NB4 (cell line): ENCODE results near the gene EGFLAM.

ENCODE experiments used
- DNase-seq: peaks from one replicate; pipeline ENCODE4 v3.0.0; 2010; ENCODE audit warnings: low read depth
- H3K4me3 ChIP-seq: one replicate; pipeline ENCODE4 v1.5.1; 2011; ENCODE audit warnings: mild to moderate bottlenecking, low read depth, low read length, moderate library complexity
- MYC ChIP-seq: IDR thresholded peaks from 2 replicates; pipeline ENCODE4 v1.6.1; 2011; ENCODE audit warnings: low read depth, low read length
- POLR2A ChIP-seq: IDR thresholded peaks from 2 replicates; pipeline ENCODE4 v1.6.1; 2011; ENCODE audit warnings: mild to moderate bottlenecking; ENCODE audit not compliant: insufficient read length; ENCODE audit errors: extremely low read depth
- TF ChIP-seq, protein P1 (sequence below): IDR thresholded peaks from 2 replicates; pipeline ENCODE4 v1.6.1; 2011; ENCODE audit warnings: low read depth, low read length
- TF ChIP-seq, protein P2 (sequence below): IDR thresholded peaks from one replicate; pipeline ENCODE4 v1.5.1; 2012; ENCODE audit warnings: low read depth, low read length

EGFLAM gene

DNA sequence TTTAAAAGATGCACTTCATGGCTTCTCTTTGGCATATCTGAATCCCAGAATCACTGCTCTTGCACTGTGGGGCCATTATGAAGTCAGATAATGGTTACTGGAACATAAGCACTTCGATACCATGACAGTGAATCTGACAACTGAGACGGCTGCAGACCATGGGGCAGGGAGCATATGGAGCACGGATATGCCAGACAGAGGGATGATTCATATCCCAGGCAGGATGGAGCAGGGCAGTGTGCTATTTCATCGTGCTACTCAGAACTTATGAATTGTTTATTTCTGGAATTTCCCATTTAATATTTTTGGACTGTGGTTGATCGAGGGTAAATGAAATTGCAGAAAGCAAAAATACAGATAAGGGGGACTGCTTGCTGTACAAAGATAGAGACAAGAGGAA, 145.0 kb downstream of the EGFLAM start:
- TF ChIP-seq MYC = no peak
- TF ChIP-seq, protein P1, sequence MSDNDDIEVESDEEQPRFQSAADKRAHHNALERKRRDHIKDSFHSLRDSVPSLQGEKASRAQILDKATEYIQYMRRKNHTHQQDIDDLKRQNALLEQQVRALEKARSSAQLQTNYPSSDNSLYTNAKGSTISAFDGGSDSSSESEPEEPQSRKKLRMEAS = no peak
- no peak for TF ChIP-seq POLR2A
- TF ChIP-seq, protein P2, sequence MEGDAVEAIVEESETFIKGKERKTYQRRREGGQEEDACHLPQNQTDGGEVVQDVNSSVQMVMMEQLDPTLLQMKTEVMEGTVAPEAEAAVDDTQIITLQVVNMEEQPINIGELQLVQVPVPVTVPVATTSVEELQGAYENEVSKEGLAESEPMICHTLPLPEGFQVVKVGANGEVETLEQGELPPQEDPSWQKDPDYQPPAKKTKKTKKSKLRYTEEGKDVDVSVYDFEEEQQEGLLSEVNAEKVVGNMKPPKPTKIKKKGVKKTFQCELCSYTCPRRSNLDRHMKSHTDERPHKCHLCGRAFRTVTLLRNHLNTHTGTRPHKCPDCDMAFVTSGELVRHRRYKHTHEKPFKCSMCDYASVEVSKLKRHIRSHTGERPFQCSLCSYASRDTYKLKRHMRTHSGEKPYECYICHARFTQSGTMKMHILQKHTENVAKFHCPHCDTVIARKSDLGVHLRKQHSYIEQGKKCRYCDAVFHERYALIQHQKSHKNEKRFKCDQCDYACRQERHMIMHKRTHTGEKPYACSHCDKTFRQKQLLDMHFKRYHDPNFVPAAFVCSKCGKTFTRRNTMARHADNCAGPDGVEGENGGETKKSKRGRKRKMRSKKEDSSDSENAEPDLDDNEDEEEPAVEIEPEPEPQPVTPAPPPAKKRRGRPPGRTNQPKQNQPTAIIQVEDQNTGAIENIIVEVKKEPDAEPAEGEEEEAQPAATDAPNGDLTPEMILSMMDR = no peak
- H3K4me3 ChIP-seq = no peak overlapping the region
- no peak for DNase-seq

DNA sequence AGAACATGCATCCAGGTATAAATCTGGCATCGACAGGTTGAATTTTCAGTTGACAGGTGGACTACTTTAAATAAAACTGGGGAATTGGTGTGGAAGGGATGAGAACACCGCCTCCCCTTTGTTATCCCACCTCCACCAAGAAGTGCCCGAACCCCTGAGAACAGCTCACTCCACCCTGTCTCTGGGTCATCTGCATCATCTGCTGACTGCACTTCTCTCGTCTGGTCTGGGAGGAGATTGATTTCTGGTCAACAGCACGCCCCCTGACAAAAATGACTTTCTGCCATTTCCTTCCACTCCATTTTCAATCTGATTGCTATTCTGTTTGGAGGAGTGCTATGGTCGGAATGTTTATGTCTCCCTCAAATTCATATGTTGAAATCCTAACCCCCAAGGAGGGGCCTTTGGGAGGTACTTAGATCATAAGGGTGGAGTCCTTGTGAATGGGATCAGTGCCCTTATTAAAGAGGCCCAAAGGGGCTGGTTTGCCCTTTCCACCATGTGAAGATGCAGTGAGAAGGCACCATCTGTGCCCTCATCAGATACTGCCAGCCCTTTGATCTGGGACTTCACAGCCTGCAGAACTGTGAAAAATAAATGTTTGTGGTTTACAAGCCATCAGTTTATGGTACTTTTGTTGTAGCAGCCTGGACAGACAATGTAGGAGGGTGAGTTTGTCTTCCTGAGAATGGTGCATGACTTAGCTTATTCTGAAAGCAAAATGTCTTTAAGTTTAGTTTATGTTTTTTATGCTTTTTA, 145.7 kb downstream of the EGFLAM start:
- H3K4me3 ChIP-seq = no peak overlapping the region
- TF ChIP-seq MYC = no peak
- TF ChIP-seq, protein P1 = no peak
- DNase-seq = no peak

DNA sequence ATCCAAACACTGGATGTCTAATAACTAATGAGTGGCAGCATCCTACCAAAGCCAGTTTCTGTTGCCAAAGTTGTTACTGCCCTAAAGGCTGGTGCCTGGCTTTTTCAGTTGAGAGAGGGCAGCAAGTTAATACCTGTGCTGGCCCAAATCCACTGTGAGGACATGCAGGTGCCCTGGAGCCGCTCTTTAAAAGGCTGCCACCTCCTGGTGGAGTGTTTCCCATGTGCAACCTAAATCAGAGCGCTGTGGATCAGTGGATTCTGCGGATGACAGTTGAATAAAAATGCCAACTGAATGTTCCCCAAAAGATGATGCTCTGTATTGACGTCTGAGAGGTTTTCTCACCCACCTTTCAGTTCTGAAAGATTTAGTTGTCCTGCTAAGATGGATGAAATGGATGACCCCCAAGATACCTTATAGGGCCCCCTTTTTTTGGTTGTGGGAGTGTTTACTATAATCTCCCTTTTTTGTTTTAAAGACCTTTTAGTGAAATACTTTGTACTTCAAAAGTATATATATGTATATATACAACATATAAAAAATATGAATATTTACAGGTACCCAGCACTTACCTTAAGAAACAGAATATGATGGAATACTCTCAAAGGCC, 146.4 kb downstream of the EGFLAM start:
- no peak for TF ChIP-seq MYC
- TF ChIP-seq, protein P2 = peak; percentile 22
- no peak overlapping the region for H3K4me3 ChIP-seq
- no peak for DNase-seq

DNA sequence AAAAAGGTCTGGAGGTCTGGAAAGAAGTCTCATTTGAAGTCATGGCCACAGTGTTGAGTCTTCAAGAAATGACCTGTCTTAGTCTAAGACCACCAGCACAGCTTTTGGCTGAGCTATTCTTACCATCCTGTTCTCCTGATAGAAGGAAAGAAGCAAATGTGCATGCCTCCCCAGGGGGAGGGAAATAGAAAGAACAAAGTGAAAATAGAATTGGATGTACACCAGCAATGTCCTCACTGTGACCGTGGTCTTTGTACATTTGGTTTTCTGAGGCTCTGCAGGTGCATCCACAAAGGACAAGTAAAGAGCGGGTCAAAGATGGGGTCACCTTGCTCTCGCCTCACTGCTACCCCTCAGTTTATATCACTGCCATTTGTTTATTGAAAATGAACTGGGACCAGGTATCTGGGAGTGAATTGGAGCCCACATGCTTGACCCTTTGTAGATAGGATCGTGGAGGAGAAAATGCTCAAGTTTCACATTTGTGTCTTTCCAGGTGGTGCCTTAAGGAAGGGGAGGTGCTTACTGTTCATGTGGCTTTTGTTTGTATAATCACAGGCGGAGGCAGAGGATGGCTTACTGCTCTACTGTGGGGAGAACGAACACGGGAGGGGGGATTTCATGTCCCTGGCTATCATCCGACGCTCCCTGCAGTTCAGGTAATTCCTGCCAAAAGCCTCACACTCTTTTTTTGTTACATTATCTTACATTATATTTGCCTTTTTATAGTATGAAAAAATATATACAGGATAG, 150.3 kb downstream of the EGFLAM start:
- no peak for DNase-seq
- H3K4me3 ChIP-seq = no peak overlapping the region
- TF ChIP-seq MYC (no peak), POLR2A (no peak)
- TF ChIP-seq, protein P1 = no peak
- TF ChIP-seq, protein P2 = no peak

DNA sequence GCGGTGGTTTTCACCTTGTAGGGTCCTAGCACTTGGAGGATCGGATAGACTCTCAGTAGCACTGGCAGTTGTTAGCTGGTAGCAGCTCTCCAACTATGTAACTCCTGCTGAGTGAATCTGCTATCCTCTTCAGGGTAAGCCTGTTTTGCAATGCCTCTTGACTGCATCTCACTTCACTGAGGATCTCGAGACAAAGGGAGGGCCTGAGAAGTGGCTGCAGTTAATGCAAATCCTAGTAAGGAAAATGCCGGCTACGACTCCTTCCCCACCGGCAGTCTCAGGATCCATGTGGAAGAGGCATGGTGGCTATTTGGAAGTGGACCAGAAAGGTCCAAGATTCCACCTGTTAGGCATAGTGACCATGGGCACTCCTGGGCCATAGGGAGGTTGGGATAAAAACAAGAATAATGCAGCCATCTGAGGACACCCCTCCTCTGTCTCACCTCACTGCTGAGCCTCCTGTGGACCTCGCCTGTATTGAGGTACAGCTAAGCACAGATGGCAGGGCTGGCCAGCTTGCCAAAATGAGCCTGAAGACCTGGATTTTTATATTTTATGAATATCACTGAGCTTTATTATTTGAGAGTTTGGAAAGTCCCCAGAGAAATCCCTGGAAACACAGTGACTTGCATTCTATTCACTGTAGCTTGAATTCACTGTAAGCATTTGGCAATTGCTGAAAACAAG, 152.1 kb downstream of the EGFLAM start:
- no peak for DNase-seq
- no peak overlapping the region for H3K4me3 ChIP-seq
- TF ChIP-seq, protein P1 = no peak
- TF ChIP-seq POLR2A (no peak), MYC (no peak)
- TF ChIP-seq, protein P2 = no peak

DNA sequence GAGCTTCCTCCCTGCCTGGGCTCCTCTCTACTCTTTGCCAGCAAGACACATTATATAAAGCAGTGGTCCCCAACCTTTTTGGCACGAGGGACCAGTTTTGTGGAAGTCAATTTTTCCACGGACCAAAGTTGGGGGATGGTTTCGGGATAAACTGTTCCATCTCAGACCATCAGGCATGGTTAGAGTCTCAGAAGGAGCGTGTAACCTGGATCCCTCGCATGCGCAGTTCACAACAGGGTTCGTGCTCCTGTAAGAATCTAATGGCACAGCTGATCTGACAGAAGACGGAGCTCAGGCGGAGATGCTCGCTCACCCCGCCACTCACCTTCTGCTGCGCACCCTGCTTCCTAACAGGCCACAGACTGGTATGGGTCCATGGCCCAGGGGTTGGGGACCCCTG, 155.3 kb downstream of the EGFLAM start:
- DNase-seq = no peak
- H3K4me3 ChIP-seq = no peak overlapping the region
- TF ChIP-seq, protein P2 = no peak
- TF ChIP-seq MYC = no peak
- TF ChIP-seq POLR2A = no peak
- TF ChIP-seq, protein P1 = no peak
